Caco-2 (cell line): ENCODE results near the gene SPDYE5. TPM values are rescaled to one million over a fixed set of nuclear protein-coding genes. Genes with fewer than 3 reads are reported as not detected.
A peak's percentile ranks its signal among the peaks of the same experiment; 100 is the strongest.
"Not testable (repeated sequence)": the region's sequence is repeated elsewhere in the genome, so short reads cannot be mapped to it uniquely, and the experiment has no call there.

Source experiments
- BruUV-seq: library from RNA; stranded (reverse); fragments of 400-500 nt; replicated peaks from 2 replicates; lab custom pipeline; 2021; lab: Mats Ljungman, UMichigan
- CTCF ChIA-PET: fragments of 300-600 bp; sonication (Branson Sonifier 250); formaldehyde crosslinking; loops from one replicate; lab custom pipeline; 2022; ENCODE audit warnings: antibody characterized with exemption; lab: Charles Lee
- POLR2A ChIA-PET: fragments of 300-600 bp; sonication (Branson Sonifier 250); formaldehyde crosslinking; loops from one replicate; lab custom pipeline; 2022; ENCODE audit warnings: antibody characterized with exemption; lab: Charles Lee
- DNase-seq, 2 experiments: peaks; one replicate each; pipeline versions ENCODE4 v3.0.0 to v3.0.0-alpha.2; 2020 to 2022
- H3K27me3 ChIP-seq: replicated peaks from 2 replicates; pipeline ENCODE4 v1.6.0; 2011; ENCODE audit warnings: low read length; ENCODE audit not compliant: control insufficient read depth, insufficient read depth
- H3K36me3 ChIP-seq: 2 replicates; pipeline ENCODE4 v1.5.1; 2011; ENCODE audit warnings: low read length; ENCODE audit not compliant: control insufficient read depth, insufficient read depth
- H3K4me1 ChIP-seq: fragments of 250-450 bp; sonication (Bioruptor Pico); 2 replicates; pipeline ENCODE4 v1.5.1; 2020; ENCODE audit warnings: mild to moderate bottlenecking
- H3K4me3 ChIP-seq: 2 replicates; pipeline ENCODE4 v1.5.1; 2011; ENCODE audit warnings: low read depth, mild to moderate bottlenecking, control low read depth, low read length
- H3K9me3 ChIP-seq: fragments of 250-450 bp; sonication (Bioruptor Pico); 2 replicates; pipeline ENCODE4 v1.5.1; 2020; ENCODE audit warnings: mild to moderate bottlenecking, moderate library complexity
- H3K27ac Mint-ChIP-seq: one replicate; pipeline ENCODE4 v1.8.0; 2022; ENCODE audit warnings: mixed read lengths; ENCODE audit not compliant: unreplicated experiment
- H3K27me3 Mint-ChIP-seq: one replicate; pipeline ENCODE4 v1.8.0; 2022; ENCODE audit warnings: mixed read lengths; ENCODE audit not compliant: insufficient read depth, unreplicated experiment
- H3K36me3 Mint-ChIP-seq: one replicate; pipeline ENCODE4 v1.8.0; 2022; ENCODE audit warnings: mild to moderate bottlenecking, mixed read lengths; ENCODE audit not compliant: insufficient read depth, unreplicated experiment
- H3K4me1 Mint-ChIP-seq: one replicate; pipeline ENCODE4 v1.8.0; 2022; ENCODE audit warnings: low read depth, mixed read lengths; ENCODE audit not compliant: unreplicated experiment
- H3K4me3 Mint-ChIP-seq: one replicate; pipeline ENCODE4 v1.8.0; 2022; ENCODE audit warnings: mild to moderate bottlenecking, moderate library complexity, mixed read lengths; ENCODE audit not compliant: unreplicated experiment
- H3K9me3 Mint-ChIP-seq: one replicate; pipeline ENCODE4 v1.8.0; 2022; ENCODE audit warnings: mixed read lengths; ENCODE audit not compliant: unreplicated experiment
- intact Hi-C: fragments of 100-400 bp; cut with micrococcal nuclease; formaldehyde crosslinking; loops from one replicate; pipeline ENCODE4 v1.10.0; 2022; ENCODE audit not compliant: unreplicated experiment
- total RNA-seq: library from RNA; stranded (reverse); gene quantifications from 2 replicates; pipeline ENCODE4 v1.2.3, GENCODE V29; 2022

The SPDYE5 gene
- total RNA-seq, 1 experiment from 2014 or later, result not detected

DNA sequence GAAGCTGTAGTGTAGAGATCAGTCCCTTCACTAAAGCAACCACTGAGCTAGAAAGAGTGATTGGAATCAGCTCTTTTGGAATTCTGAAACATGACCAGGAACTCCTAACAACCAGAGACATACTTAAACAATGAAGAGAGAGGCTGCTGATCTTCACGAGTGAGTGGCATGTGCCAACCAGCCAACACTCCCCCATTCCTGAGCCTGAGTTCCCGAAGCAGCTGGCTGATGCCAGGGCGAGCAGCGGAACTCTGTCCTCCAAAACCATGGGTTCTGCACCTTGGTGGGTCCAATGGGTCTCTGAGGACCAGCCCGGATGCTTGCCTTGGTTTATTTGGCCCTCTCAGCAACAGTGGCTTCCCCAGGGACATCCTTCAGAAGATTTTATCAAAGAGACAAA lies 31.6 kb upstream of the SPDYE5 start:
- H3K4me3 Mint-ChIP-seq, H3K9me3 ChIP-seq, H3K27me3 ChIP-seq, H3K9me3 Mint-ChIP-seq, H3K4me1 ChIP-seq, intact Hi-C loops, H3K4me1 Mint-ChIP-seq, BruUV-seq, H3K36me3 Mint-ChIP-seq, CTCF ChIA-PET, POLR2A ChIA-PET, H3K36me3 ChIP-seq, DNase-seq, H3K27ac Mint-ChIP-seq, H3K27me3 Mint-ChIP-seq, H3K4me3 ChIP-seq: not testable (repeated sequence)

DNA sequence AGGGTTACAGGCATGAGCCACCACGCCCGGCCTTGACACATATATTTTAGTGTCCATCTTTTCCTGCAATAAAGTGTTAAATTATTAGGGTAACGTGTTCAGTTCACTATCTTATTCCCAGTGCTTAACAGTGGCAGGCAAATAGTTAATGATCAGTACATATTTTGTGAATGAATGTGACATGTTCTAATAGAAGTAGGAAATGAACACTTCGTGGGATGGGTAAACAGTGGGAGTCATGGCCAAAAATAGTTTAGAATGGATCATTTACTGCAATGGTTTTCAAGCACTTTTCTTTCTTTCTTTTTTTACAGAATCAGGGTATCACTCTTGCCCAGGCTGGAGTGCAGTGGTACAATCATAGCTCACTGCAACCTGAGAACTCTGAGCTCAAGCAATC lies 22.0 kb upstream of the SPDYE5 start:
- peaks cover 51% of the 10 kb centered on the region for H3K36me3 Mint-ChIP-seq
- H3K36me3 ChIP-seq, BruUV-seq, H3K4me1 ChIP-seq, H3K4me1 Mint-ChIP-seq, intact Hi-C loops, H3K27me3 ChIP-seq, H3K9me3 Mint-ChIP-seq, H3K4me3 ChIP-seq, DNase-seq, H3K27me3 Mint-ChIP-seq, CTCF ChIA-PET, H3K27ac Mint-ChIP-seq, H3K4me3 Mint-ChIP-seq, H3K9me3 ChIP-seq, POLR2A ChIA-PET: not testable (repeated sequence)

DNA sequence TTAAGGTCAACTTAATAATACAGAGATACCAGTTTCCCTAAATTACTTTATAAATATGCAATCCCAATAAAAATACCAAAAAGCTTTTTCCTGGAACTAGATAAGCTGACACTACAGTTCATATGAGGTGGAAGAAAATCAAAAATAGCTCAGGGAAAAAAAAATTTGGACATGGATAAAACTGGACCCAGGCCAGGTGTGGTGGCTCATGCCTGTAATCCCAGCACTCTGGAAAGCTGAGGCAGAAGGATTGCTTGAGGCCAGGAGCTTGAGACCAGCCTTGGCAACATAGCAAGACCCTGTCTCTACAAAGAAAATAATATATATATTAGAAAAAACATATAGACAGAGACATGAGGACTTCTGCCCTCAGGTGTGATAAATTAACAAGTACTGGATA lies 14.7 kb upstream of the SPDYE5 start:
- H3K4me3 ChIP-seq, H3K36me3 ChIP-seq, H3K4me1 Mint-ChIP-seq, H3K9me3 ChIP-seq, H3K4me3 Mint-ChIP-seq, POLR2A ChIA-PET, DNase-seq, H3K4me1 ChIP-seq, H3K27me3 Mint-ChIP-seq, BruUV-seq, H3K27me3 ChIP-seq, H3K9me3 Mint-ChIP-seq, H3K27ac Mint-ChIP-seq, intact Hi-C loops, CTCF ChIA-PET: not testable (repeated sequence)
- H3K36me3 Mint-ChIP-seq, result peaks cover 29% of the 10 kb centered on the region

DNA sequence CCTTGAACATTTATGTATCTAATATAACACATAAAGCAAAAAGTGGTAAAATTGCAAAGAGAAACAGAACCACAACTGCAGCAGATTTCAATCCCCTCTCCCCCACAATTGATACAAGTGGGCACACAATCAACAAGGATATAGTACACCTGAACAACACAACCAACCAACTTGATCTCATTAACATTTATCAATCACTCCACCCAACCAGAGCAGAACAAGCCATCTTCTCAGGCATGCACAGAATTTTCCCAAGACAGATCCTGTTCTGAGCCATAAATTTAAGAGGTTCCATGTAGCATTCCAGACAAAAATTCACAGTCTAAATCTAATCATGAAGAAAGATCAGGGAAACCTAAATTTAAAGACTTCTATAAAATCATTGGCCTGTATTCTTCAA lies 11.8 kb upstream of the SPDYE5 start:
- H3K27me3 Mint-ChIP-seq, H3K4me3 ChIP-seq, intact Hi-C loops, H3K9me3 ChIP-seq, DNase-seq, H3K4me1 Mint-ChIP-seq, H3K27ac Mint-ChIP-seq, CTCF ChIA-PET, H3K4me3 Mint-ChIP-seq, H3K4me1 ChIP-seq, BruUV-seq, H3K36me3 ChIP-seq, H3K9me3 Mint-ChIP-seq, POLR2A ChIA-PET, H3K27me3 ChIP-seq: not testable (repeated sequence)
- H3K36me3 Mint-ChIP-seq, result peaks cover 24% of the 10 kb centered on the region

DNA sequence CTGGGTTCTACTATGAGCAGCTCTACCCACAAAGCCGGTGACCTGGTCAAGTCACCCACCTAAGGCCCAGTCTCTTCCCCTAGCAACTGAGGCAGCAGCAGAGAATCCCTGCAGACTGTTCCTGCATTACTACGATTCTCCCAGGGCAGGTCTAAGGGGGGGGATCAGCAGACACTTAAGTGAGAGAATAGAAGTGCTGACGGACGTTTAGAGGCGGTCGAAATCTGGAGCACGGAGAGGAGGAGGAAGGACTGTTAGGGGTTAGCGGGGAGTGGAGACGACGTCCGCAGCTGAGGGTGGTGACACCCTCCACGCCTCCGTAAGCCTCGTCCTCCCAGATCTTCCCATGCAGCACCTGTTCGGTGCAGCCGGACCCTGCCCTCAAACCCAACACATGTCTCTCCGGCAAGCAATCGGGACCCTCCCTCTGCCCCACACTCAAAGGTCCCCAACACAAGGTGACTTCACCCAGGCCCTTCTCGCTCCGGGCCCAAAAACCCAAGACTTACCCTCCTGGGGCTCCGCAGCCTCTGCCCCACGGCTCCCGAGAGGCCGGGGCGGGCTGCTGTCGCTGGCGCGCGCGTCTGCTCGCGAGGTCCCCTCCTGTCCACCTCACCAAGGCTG lies 6.7 kb upstream of the SPDYE5 start:
- DNase-seq, result peak in 1 of 2 experiments; percentile 20
- Mint-ChIP-seq H3K36me3 (peaks cover 36% of the 10 kb centered on the region), H3K4me3 (peak overlapping the region; percentile 97), H3K27ac (peak overlapping the region; percentile 86)
- peak overlapping the region; percentile 62 for H3K4me3 ChIP-seq
- H3K9me3 Mint-ChIP-seq, H3K27me3 ChIP-seq, intact Hi-C loops, H3K36me3 ChIP-seq, POLR2A ChIA-PET, H3K9me3 ChIP-seq, CTCF ChIA-PET, H3K4me1 ChIP-seq, H3K27me3 Mint-ChIP-seq, H3K4me1 Mint-ChIP-seq: not testable (repeated sequence)
- TSS peak; percentile 22 for BruUV-seq

DNA sequence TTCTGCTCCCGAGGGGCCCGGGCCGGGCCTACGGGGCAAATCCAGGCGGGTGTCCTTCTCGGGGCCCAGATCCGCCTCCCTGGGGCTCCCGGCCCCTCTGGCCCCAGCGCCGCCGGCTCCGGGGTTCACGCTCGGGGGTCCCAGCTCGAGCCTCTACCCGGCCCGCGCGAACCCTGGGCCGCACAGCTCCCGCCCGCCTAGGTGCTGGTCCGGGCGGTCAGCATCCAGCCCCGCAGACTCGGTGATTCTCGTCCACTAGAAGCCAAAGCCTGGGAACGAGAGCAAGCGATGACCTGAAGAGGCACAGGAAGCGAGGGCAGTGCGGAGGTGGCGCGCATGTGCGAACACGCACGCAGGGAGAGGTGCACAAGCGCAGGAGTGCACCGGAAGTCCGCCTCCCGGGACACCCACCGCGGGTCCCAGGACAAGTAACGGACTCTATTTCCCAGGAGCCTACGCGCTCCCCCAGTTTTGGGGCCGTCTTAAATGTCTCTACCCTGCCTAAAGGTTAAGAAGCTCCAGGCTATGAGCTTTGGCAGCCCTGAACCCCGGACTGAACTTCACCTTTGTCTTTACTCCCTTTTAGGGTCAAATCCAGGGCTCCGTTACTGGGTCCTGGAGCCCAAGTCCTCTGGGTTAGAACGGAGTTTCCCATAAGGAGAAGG lies 6.0 kb upstream of the SPDYE5 start, which contains the start of gene POM121C:
Gene POM121C (minus strand): TSS at position 321 of the 665 bp plus-strand sequence. CDS start 44,803 bp downstream, outside the sequence.
- H3K4me1 ChIP-seq, H3K9me3 ChIP-seq, H3K27me3 ChIP-seq, H3K4me1 Mint-ChIP-seq, H3K27me3 Mint-ChIP-seq, H3K9me3 Mint-ChIP-seq, CTCF ChIA-PET, BruUV-seq, H3K36me3 ChIP-seq: not testable (repeated sequence)
- intact Hi-C loops, result loop anchor here (1.0 kb wide), 1 partner anchor 42 kb away; no protein-coding TSS in a partner anchor
- peak within 1 kb of the TSS; percentile 97 for H3K4me3 Mint-ChIP-seq
- POLR2A ChIA-PET, result interaction anchor here (0.6 kb wide), 1 partner anchor 1908 kb away, joined by 5 read pairs; the partner anchor contains the start of gene TBL2
- H3K27ac Mint-ChIP-seq, result peak within 1 kb of the TSS; percentile 86
- peak; percentile 92 to 94 for DNase-seq
- H3K4me3 ChIP-seq, result peak within 1 kb of the TSS; percentile 62
- peaks cover 36% of the 10 kb centered on the region for H3K36me3 Mint-ChIP-seq

DNA sequence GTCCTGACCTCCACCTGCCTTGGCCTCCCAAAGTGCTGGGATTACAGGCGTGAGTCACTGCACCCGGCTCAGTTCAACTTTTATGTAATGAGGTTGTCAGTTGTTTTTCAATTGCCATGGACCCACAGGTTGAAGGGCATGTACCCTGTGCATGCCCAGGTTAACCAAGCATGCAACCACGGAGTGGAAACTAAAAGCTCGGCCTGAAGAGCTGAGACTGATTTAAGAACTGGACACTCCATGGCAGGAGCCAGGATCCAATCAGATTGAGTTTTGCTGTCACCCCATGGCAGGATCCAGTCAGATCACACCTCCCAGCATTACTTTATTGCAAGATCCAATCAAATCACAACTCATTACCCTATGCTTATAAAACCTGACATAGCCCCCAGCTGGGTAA lies 16.9 kb downstream of the SPDYE5 start:
- H3K27me3 ChIP-seq, CTCF ChIA-PET, DNase-seq, H3K9me3 Mint-ChIP-seq, H3K4me1 Mint-ChIP-seq, H3K4me3 Mint-ChIP-seq, intact Hi-C loops, H3K27me3 Mint-ChIP-seq, H3K27ac Mint-ChIP-seq, BruUV-seq, H3K4me1 ChIP-seq, H3K9me3 ChIP-seq, H3K4me3 ChIP-seq, POLR2A ChIA-PET, H3K36me3 ChIP-seq: not testable (repeated sequence)
- H3K36me3 Mint-ChIP-seq, result peaks cover 13% of the 10 kb centered on the region
